Stimulated activated naive B cell treated with anti-CD40 and anti-IgM and Interleukin-4, amounts not matched to agents 10 μg/mL and 1 μg/mL and 100 μg/mL, for 72 hours (primary cell): ENCODE results near the gene BRCA2.

ENCODE experiments used
- ATAC-seq, 2 donors: fragments of 150-1000 bp; cut with Tn5 transposase; replicated peaks; 2 replicates each; pipeline ENCODE4 v1.10.0; 2021; ENCODE audit warnings: moderate library complexity in 1 of 2
- DNase-seq: peaks from one replicate; pipeline ENCODE4 v3.0.0; 2021
- H3K27ac Mint-ChIP-seq: one replicate; pipeline ENCODE4 v1.8.0; 2022; ENCODE audit warnings: mild to moderate bottlenecking, mixed read lengths
- H3K27me3 Mint-ChIP-seq, 2 donors: one replicate each; pipeline ENCODE4 v1.8.0; 2022; ENCODE audit warnings: mixed read lengths in 2 of 2
- H3K36me3 Mint-ChIP-seq, 2 donors: one replicate each; pipeline ENCODE4 v1.8.0; 2022; ENCODE audit warnings: mixed read lengths in 2 of 2, mild to moderate bottlenecking in 1 of 2
- H3K4me1 Mint-ChIP-seq, 2 donors: one replicate each; pipeline ENCODE4 v1.8.0; 2022; ENCODE audit warnings: mixed read lengths in 2 of 2, mild to moderate bottlenecking in 1 of 2
- H3K4me3 Mint-ChIP-seq, 2 donors: one replicate each; pipeline ENCODE4 v1.8.0; 2022; ENCODE audit warnings: mild to moderate bottlenecking in 2 of 2, mixed read lengths in 2 of 2, moderate library complexity in 1 of 2
- H3K9me3 Mint-ChIP-seq, 2 donors: one replicate each; pipeline ENCODE4 v1.8.0; 2022; ENCODE audit warnings: mixed read lengths in 2 of 2, mild to moderate bottlenecking in 1 of 2

The BRCA2 gene, protein sequence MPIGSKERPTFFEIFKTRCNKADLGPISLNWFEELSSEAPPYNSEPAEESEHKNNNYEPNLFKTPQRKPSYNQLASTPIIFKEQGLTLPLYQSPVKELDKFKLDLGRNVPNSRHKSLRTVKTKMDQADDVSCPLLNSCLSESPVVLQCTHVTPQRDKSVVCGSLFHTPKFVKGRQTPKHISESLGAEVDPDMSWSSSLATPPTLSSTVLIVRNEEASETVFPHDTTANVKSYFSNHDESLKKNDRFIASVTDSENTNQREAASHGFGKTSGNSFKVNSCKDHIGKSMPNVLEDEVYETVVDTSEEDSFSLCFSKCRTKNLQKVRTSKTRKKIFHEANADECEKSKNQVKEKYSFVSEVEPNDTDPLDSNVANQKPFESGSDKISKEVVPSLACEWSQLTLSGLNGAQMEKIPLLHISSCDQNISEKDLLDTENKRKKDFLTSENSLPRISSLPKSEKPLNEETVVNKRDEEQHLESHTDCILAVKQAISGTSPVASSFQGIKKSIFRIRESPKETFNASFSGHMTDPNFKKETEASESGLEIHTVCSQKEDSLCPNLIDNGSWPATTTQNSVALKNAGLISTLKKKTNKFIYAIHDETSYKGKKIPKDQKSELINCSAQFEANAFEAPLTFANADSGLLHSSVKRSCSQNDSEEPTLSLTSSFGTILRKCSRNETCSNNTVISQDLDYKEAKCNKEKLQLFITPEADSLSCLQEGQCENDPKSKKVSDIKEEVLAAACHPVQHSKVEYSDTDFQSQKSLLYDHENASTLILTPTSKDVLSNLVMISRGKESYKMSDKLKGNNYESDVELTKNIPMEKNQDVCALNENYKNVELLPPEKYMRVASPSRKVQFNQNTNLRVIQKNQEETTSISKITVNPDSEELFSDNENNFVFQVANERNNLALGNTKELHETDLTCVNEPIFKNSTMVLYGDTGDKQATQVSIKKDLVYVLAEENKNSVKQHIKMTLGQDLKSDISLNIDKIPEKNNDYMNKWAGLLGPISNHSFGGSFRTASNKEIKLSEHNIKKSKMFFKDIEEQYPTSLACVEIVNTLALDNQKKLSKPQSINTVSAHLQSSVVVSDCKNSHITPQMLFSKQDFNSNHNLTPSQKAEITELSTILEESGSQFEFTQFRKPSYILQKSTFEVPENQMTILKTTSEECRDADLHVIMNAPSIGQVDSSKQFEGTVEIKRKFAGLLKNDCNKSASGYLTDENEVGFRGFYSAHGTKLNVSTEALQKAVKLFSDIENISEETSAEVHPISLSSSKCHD (N-terminal part only)

DNA sequence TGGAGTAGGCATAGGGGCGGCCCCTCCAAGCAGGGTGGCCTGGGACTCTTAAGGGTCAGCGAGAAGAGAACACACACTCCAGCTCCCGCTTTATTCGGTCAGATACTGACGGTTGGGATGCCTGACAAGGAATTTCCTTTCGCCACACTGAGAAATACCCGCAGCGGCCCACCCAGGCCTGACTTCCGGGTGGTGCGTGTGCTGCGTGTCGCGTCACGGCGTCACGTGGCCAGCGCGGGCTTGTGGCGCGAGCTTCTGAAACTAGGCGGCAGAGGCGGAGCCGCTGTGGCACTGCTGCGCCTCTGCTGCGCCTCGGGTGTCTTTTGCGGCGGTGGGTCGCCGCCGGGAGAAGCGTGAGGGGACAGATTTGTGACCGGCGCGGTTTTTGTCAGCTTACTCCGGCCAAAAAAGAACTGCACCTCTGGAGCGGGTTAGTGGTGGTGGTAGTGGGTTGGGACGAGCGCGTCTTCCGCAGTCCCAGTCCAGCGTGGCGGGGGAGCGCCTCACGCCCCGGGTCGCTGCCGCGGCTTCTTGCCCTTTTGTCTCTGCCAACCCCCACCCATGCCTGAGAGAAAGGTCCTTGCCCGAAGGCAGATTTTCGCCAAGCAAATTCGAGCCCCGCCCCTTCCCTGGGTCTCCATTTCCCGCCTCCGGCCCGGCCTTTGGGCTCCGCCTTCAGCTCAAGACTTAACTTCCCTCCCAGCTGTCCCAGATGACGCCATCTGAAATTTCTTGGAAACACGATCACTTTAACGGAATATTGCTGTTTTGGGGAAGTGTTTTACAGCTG, at the start of gene BRCA2, which contains the start of gene ZAR1L:
TSS of gene BRCA2 (plus strand) at position 271 of the 790 bp plus-strand sequence. CDS start 953 bp downstream, outside the sequence.
TSS of gene ZAR1L (minus strand) at position 126 of the 790 bp plus-strand sequence. CDS start 3,438 bp downstream, outside the sequence.
- H3K4me3 Mint-ChIP-seq = peak within 1 kb of the TSS; percentile 93 to 97
- peaks cover under 1 to 8% of the 10 kb centered on the region in 2 donors for H3K4me1 Mint-ChIP-seq
- H3K27me3 Mint-ChIP-seq = no peaks in the 10 kb centered on the region
- ATAC-seq (peak; percentile 95 to 97), DNase-seq (peak; percentile 88)
- H3K9me3 Mint-ChIP-seq = no peaks in the 10 kb centered on the region
- H3K27ac Mint-ChIP-seq = peak within 1 kb of the TSS; percentile 100
- H3K36me3 Mint-ChIP-seq = peaks cover 3 to 4% of the 10 kb centered on the region in 2 donors

DNA sequence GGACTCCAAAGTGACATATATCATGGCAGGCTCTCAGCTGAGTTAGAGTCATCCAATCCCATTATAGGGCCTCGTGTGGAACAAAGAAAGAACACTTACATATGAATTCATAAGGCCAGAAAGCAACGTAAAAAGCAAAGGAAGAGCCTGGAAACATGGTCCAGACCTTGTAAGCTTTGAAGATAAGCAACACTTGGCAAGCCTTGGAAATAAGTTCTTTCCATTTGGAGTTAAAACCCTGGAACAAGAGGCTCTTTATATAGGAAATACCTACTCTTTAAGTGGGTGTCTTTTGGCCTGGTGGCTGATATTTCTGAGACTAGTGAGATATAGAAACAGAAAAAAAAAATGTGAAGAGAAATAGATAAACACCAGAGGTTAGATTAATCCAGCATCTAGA, 49.6 kb upstream of the BRCA2 start:
- no peak overlapping the region for H3K4me3 Mint-ChIP-seq
- DNase-seq = no peak
- H3K27ac Mint-ChIP-seq = no peak overlapping the region
- ATAC-seq = no peak
- H3K4me1 Mint-ChIP-seq = no peaks in the 10 kb centered on the region
- no peaks in the 10 kb centered on the region for H3K27me3 Mint-ChIP-seq
- H3K36me3 Mint-ChIP-seq = no peaks in the 10 kb centered on the region
- H3K9me3 Mint-ChIP-seq = no peaks in the 10 kb centered on the region

DNA sequence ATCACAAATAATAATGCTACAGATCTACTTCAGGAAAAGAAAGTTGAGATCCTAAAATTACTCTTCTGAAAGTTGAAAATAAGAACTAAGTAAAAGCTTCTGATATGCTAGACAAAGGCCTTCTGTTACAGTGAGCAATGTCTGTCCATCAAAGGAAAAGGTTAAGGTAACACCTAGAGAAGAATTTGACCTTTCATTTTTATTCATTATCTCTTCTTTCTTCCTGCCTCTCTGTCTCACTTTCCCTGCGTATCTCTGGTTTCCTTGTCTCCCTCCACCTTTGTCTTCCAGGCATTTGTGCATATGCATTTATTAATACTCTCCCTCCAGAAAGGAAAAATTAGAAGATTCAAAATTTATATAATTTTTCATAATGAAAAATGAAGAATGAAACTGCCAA, 49.2 kb upstream of the BRCA2 start:
- no peaks in the 10 kb centered on the region for H3K9me3 Mint-ChIP-seq
- no peaks in the 10 kb centered on the region for H3K27me3 Mint-ChIP-seq
- H3K4me3 Mint-ChIP-seq = no peak overlapping the region
- no peaks in the 10 kb centered on the region for H3K36me3 Mint-ChIP-seq
- no peaks in the 10 kb centered on the region for H3K4me1 Mint-ChIP-seq
- DNase-seq (no peak), ATAC-seq (no peak)
- no peak overlapping the region for H3K27ac Mint-ChIP-seq

DNA sequence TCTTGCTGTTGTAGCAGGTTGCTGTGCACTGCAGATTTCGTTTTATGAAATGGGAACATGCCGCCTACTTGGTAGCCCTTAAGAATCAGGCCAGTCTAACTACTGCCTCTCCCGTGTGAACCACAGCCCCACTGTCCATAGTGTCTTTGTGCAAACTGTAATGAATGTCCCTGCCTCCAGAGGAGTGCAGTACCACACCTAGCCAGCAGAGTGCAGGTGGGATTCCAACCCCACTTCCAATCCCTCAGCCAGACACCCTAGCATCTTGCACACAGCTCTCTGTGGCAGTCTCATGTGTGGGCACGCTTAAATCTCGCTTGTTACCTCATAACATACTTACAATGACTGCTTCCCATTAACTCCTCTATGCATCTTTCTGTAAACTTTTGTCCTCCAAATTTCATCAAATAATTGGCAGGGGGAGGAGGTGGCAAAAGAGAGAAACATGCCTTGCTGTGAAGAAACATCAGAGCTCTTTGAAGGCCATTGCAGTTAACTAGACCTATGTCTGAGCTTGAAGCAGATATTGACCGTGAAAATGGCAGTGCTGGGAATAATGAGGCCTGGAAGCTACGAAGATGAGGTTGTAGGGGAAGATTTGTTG, 47.4 kb upstream of the BRCA2 start:
- ATAC-seq (peak; percentile 48 to 79), DNase-seq (peak; percentile 4)
- Mint-ChIP-seq H3K4me3 (no peak overlapping the region), H3K36me3 (no peaks in the 10 kb centered on the region), H3K4me1 (no peaks in the 10 kb centered on the region), H3K9me3 (peaks cover 0 to 2% of the 10 kb centered on the region in 2 donors), H3K27ac (no peak overlapping the region), H3K27me3 (no peaks in the 10 kb centered on the region)

DNA sequence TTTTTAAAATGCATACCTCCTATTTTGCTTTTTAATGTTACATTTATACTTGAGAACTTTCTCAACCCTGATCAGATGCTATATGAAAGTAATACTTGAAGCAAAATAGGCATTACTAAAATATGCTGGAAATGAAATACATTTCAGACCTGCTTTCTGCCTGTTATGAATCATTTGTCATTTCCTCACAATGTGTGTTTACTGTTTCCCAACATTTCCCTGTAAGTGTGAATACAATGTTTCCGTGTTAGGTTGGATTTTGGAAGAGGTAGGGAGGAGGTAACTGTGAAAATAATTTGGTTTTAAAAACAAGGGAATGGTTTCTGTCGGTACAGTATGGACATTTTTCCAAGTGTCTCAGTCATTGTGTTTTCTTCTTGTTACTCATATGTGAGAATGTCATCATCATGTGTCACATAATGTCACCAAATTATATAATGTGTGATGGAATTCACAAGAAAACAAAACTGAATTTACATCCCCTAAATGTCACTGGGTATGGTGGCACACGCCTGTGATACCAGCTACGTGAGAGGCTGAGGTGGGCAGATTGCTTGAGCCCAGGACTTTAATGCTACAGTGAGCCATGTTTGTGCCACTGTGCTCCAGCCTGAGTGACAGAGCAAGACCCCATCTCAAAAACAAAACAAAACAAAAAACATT, 43.2 kb upstream of the BRCA2 start:
- H3K36me3 Mint-ChIP-seq = no peaks in the 10 kb centered on the region
- DNase-seq (no peak), ATAC-seq (no peak)
- H3K27me3 Mint-ChIP-seq = no peaks in the 10 kb centered on the region
- peaks cover 0 to 2% of the 10 kb centered on the region in 2 donors for H3K9me3 Mint-ChIP-seq
- no peaks in the 10 kb centered on the region for H3K4me1 Mint-ChIP-seq
- no peak overlapping the region for H3K4me3 Mint-ChIP-seq
- no peak overlapping the region for H3K27ac Mint-ChIP-seq

DNA sequence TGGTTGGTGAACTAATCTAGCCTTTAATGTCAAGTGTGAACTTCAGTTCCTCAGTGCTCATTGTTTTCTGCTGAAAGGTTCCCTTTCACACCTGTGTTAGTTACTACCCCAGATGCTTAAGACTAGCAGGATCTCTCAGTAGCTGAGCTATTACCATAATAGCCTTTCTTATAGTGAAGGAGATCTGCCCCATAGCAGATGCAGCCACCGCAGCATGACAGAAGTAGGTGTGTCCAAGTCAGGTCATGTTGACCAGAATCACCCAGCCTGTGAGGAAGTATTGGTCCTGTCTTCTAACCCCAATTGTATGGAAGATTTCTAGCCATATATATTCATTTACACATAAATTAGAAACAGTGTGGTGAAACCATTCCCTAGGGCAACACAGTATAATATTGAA, 37.5 kb upstream of the BRCA2 start:
- Mint-ChIP-seq H3K4me1 (no peaks in the 10 kb centered on the region), H3K27me3 (no peaks in the 10 kb centered on the region), H3K4me3 (no peak overlapping the region), H3K36me3 (no peaks in the 10 kb centered on the region), H3K9me3 (no peaks in the 10 kb centered on the region), H3K27ac (no peak overlapping the region)
- no peak for DNase-seq
- no peak for ATAC-seq

DNA sequence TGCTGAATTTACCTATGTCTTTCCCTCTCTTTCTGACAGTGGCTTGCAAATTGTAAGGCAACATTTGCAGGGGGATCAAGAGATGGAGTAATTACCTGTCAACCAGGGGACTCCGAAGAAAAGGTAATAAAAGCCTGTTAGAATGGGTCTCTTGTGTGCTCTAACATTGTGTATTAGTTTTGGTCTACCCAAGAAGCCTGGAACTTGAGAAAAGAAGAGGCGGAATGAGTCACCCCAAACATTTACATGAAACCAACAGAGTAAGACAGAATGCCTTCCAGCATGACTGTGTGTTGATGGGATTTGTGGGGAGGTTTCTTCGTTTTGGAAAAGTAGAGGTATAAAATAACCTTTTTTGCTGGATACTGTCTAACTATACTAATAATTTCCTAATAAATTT, 36.9 kb upstream of the BRCA2 start:
- H3K36me3 Mint-ChIP-seq = no peaks in the 10 kb centered on the region
- no peaks in the 10 kb centered on the region for H3K27me3 Mint-ChIP-seq
- H3K27ac Mint-ChIP-seq = no peak overlapping the region
- no peaks in the 10 kb centered on the region for H3K9me3 Mint-ChIP-seq
- no peaks in the 10 kb centered on the region for H3K4me1 Mint-ChIP-seq
- ATAC-seq = no peak
- H3K4me3 Mint-ChIP-seq = no peak overlapping the region
- DNase-seq = no peak

DNA sequence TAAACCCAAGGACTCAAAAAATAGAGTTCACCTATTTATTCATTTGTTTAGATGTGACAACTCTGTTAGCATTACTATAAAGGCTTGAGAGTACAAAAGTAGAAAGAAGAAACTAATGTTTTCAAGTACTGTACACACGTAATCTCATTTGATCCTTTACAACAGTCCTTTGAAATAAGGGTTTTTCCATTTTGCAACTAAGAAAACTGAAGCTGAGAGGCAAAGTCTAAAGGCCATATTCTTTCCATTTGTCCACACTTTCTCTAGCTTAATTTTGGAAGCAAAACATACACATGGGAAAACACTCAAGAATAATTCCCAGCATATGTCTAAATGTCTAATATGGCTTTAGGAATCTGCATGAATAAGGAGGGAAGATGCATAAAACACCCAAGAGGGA, 34.2 kb upstream of the BRCA2 start:
- Mint-ChIP-seq H3K27ac (no peak overlapping the region), H3K27me3 (no peaks in the 10 kb centered on the region), H3K36me3 (no peaks in the 10 kb centered on the region), H3K4me1 (no peaks in the 10 kb centered on the region), H3K9me3 (no peaks in the 10 kb centered on the region), H3K4me3 (no peak overlapping the region)
- no peak for ATAC-seq
- DNase-seq = no peak

DNA sequence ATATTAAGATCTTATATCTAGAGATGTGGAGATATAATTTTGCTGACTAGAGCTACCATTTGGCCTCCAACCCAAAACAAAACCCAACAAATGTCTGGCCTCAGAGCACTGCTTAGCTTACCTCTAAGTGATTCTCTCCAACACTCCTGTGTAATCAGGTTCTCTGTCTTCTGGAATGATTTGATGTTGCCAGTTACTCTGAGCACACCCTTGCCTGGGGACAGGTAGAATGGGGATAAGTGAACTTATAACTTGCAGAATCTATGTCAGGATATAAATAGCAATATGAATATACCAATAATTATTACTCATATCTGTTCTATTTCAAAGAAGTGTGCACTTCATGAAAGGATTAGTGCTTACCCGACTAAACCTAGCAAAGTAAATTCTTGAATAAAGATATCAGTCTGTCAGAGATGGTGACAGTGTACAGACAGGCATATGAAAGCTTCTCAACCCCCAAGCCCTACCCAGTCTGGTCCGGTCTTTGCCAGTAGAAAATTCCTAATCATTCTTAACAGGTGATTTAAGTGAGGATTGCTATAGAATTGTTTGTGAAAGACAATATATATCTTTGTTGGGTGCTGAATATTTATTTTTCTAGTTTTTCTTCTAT, 33.1 kb upstream of the BRCA2 start:
- Mint-ChIP-seq H3K36me3 (no peaks in the 10 kb centered on the region), H3K9me3 (no peaks in the 10 kb centered on the region), H3K4me1 (no peaks in the 10 kb centered on the region), H3K27me3 (no peaks in the 10 kb centered on the region), H3K4me3 (no peak overlapping the region), H3K27ac (no peak overlapping the region)
- ATAC-seq (no peak), DNase-seq (no peak)

DNA sequence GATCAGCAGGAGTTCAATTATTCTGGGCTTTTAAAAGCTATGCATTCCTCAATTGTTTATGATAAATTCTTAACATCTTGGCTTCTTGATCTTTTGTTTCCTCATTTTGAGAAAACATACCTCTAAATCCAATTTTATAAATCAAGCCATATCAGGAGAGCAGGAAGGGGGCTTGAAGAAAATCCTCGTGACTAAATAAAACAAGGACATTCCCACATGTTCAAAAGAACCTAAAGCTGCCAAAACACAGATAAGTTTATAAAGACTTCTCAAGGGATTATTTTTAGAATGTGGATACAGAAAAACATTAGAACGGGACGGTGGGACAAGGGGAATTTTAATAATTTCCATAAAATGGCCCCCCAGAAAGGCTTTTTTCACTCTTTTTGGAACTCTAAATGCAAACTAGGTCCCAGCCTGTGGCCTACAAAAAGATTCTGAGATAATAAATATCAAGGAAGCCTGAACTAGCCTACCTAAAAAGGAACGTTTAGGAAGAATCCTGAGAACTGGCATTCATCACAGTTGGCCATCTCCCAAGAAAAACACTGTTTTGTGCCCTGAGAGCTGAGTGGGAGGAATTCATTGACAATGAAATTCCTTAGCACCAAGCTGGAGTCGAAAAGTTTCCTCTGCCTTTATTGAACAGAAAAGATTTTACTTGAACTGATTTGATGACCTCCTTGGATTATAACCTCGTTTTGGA, 30.2 kb upstream of the BRCA2 start:
- ATAC-seq (no peak), DNase-seq (no peak)
- H3K27ac Mint-ChIP-seq = no peak overlapping the region
- H3K36me3 Mint-ChIP-seq = no peaks in the 10 kb centered on the region
- H3K9me3 Mint-ChIP-seq = no peaks in the 10 kb centered on the region
- H3K4me3 Mint-ChIP-seq = no peak overlapping the region
- no peaks in the 10 kb centered on the region for H3K4me1 Mint-ChIP-seq
- no peaks in the 10 kb centered on the region for H3K27me3 Mint-ChIP-seq

DNA sequence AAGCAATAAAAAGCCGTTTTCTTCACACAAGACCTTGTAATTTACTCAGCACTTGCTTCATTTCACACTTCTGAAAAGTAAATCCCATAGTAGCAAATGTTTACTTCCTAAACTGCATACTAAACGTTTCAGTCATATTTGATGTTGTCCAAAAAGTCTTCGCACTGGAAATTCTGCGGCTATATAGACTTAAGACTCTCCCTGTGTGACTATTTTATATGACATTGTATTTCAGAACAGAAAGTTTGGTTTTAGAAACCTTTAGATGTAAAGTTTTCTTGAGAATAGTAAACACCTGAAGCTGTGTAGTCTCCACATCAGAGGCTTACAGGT, 29.7 kb upstream of the BRCA2 start:
- no peaks in the 10 kb centered on the region for H3K9me3 Mint-ChIP-seq
- no peak for DNase-seq
- H3K27me3 Mint-ChIP-seq = no peaks in the 10 kb centered on the region
- H3K4me1 Mint-ChIP-seq = no peaks in the 10 kb centered on the region
- H3K36me3 Mint-ChIP-seq = no peaks in the 10 kb centered on the region
- no peak for ATAC-seq
- H3K27ac Mint-ChIP-seq = no peak overlapping the region
- H3K4me3 Mint-ChIP-seq = no peak overlapping the region

DNA sequence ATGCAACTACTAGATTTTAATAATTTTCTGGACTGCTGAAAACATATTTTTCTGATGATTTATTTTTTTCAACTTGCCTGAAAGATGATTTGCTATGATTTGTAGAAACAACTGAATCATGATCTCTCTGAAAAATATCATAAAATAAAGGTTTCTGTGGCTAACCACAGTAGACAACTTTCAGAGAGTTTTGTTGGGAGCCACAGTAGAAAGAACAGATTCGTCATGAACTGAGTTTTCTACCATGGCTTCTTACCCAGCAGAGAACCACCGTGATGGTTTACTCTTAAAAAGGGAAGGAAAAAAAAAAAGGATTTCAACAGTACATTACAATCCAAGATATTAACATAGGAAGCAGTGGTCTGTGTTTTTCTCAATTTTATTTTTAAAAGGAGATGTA, 18.1 kb upstream of the BRCA2 start:
- Mint-ChIP-seq H3K9me3 (no peaks in the 10 kb centered on the region), H3K36me3 (no peaks in the 10 kb centered on the region), H3K27ac (no peak overlapping the region), H3K27me3 (peaks cover 5 to 7% of the 10 kb centered on the region in 2 donors), H3K4me3 (no peak overlapping the region), H3K4me1 (no peaks in the 10 kb centered on the region)
- DNase-seq = no peak
- no peak for ATAC-seq
